GM12878 (cell line): ENCODE data around the gene RAD54L2. TPM values are rescaled to one million over a fixed set of nuclear protein-coding genes. Genes with fewer than 3 reads are reported as not detected.

Experiments
- ATAC-seq: fragments of 200-7000 bp; cut with Tn5 transposase; 3 replicates; pipeline ENCODE4 v1.9.1; 2020; ENCODE audit warnings: mild to moderate bottlenecking, moderate library complexity
- BruUV-seq: library from RNA; stranded (reverse); fragments of 400-500 nt; replicated peaks from 2 replicates; lab custom pipeline; 2021; lab: Mats Ljungman, UMichigan
- CTCF ChIA-PET: fragments of 300-600 bp; sonication (Branson Sonifier 250); formaldehyde crosslinking; extraction: SDS; loops from one replicate; lab custom pipeline; 2021; ENCODE audit warnings: inconsistent platforms; lab: Yijun Ruan, JAX
- POLR2A ChIA-PET: fragments of 350-600 bp; formaldehyde crosslinking; extraction: SDS; loops from one replicate; lab custom pipeline; 2021; ENCODE audit warnings: inconsistent platforms; lab: Charles Lee
- RAD21 ChIA-PET: fragments of 300-600 bp; sonication (Branson Sonifier 250); formaldehyde crosslinking; loops from one replicate; lab custom pipeline; 2023; ENCODE audit warnings: antibody characterized with exemption; ENCODE audit not compliant: unreplicated experiment; lab: Charles Lee
- SMC1A ChIA-PET: fragments of 300-600 bp; sonication (Branson Sonifier 250); formaldehyde crosslinking; loops from one replicate; lab custom pipeline; 2023; ENCODE audit not compliant: unreplicated experiment, uncharacterized antibody; lab: Charles Lee
- DNase-seq: peaks from one replicate; pipeline ENCODE4 v3.0.0-alpha.2; 2011; ENCODE audit warnings: low read depth, low spot score
- FAIRE-seq: peaks from 3 replicates; lab custom pipeline; 2011; peaks lifted over from hg19 to GRCh38; lab: Jason Lieb, UNC
- H2AFZ ChIP-seq: 2 replicates; pipeline ENCODE4 v1.6.0; 2011; ENCODE audit warnings: low read depth, low read length, control low read depth; ENCODE audit not compliant: control insufficient read depth
- H3K27ac ChIP-seq: 2 replicates; pipeline ENCODE4 v1.5.1; 2011; ENCODE audit warnings: control low read depth; ENCODE audit not compliant: control insufficient read depth, insufficient read depth
- H3K27me3 ChIP-seq, 2 experiments: replicated peaks in 1 of 2; 2 replicates each; pipeline versions ENCODE4 v1.6.0 to v1.6.1; 2011; ENCODE audit warnings: low read length in 1 of 2; ENCODE audit not compliant: control insufficient read depth in 2 of 2, insufficient read depth in 2 of 2
- H3K36me3 ChIP-seq, 2 experiments: 2 replicates each; pipeline ENCODE4 v1.5.1; 2011; ENCODE audit warnings: low read length in 1 of 2; ENCODE audit not compliant: control insufficient read depth in 2 of 2, insufficient read depth in 2 of 2
- H3K4me1 ChIP-seq: 2 replicates; pipeline ENCODE4 v1.6.1; 2011; ENCODE audit warnings: mild to moderate bottlenecking, low read length, moderate library complexity, mixed read lengths; ENCODE audit not compliant: control insufficient read depth, insufficient read depth
- H3K4me2 ChIP-seq: 2 replicates; pipeline ENCODE4 v1.6.0; 2011; ENCODE audit warnings: control low read depth; ENCODE audit not compliant: control insufficient read depth, insufficient read depth
- H3K4me3 ChIP-seq: fragments of 200-600 bp; sonication (generic); 2 replicates; pipeline ENCODE4 v1.5.1; 2016
- H3K79me2 ChIP-seq: 2 replicates; pipeline ENCODE4 v1.6.0; 2011; ENCODE audit warnings: low read length; ENCODE audit not compliant: control insufficient read depth, insufficient read depth
- H3K9ac ChIP-seq: 2 replicates; pipeline ENCODE4 v1.8.0; 2011; ENCODE audit warnings: low read length, control low read depth, mixed read lengths; ENCODE audit not compliant: control insufficient read depth, insufficient read depth
- H3K9me3 ChIP-seq: replicated peaks from 3 replicates; pipeline ENCODE4 v1.5.1; 2011; ENCODE audit warnings: mild to moderate bottlenecking, low read length; ENCODE audit not compliant: control insufficient read depth, insufficient read depth
- H4K20me1 ChIP-seq: 2 replicates; pipeline ENCODE4 v1.6.0; 2011; ENCODE audit not compliant: control insufficient read depth, insufficient read depth
- CBX3 ChIP-seq: fragments of 200-600 bp; sonication (generic); IDR thresholded peaks from 2 replicates; pipeline ENCODE4 v1.6.1; 2016; ENCODE audit warnings: low read depth, borderline replicate concordance
- CHD4 ChIP-seq: fragments of 200-600 bp; sonication (generic); IDR thresholded peaks from 2 replicates; pipeline ENCODE4 v1.6.1; 2016; ENCODE audit warnings: mild to moderate bottlenecking
- FOS ChIP-seq: IDR thresholded peaks from 3 replicates; pipeline ENCODE4 v1.6.1; 2011; ENCODE audit warnings: borderline replicate concordance; ENCODE audit not compliant: insufficient read length; ENCODE audit errors: extremely low read depth
- HDAC2 ChIP-seq: fragments of 200-600 bp; sonication (generic); IDR thresholded peaks from 2 replicates; pipeline ENCODE4 v1.6.1; 2017
- NBN ChIP-seq: fragments of 450-650 bp; IDR thresholded peaks from 2 replicates; pipeline ENCODE4 v1.6.1; 2016
- RUNX3 ChIP-seq: IDR thresholded peaks from 2 replicates; pipeline ENCODE4 v1.6.1; 2012; ENCODE audit warnings: low read length, inconsistent platforms
- SRF ChIP-seq, 2 experiments: IDR thresholded peaks; 2 replicates each; pipeline ENCODE4 v1.6.1; 2011; ENCODE audit warnings: low read depth in 2 of 2, low read length in 2 of 2, mild to moderate bottlenecking in 1 of 2, moderate library complexity in 1 of 2
- ZSCAN29 ChIP-seq: fragments of 450-650 bp; IDR thresholded peaks from 2 replicates; pipeline ENCODE4 v1.6.1; 2017; ENCODE audit warnings: mild to moderate bottlenecking, moderate library complexity
- WGBS: methylation state at CpG from one replicate; pipeline ENCODE4 v1.1.6; 2016; ENCODE audit warnings: low lambda C conversion rate; ENCODE audit not compliant: insufficient replicate concordance, insufficient coverage; ENCODE audit errors: missing lambda C conversion rate; 5-methylcytosine and 5-hydroxymethylcytosine counted together
- in situ Hi-C: fragments of 300-500 bp; cut with MboI; formaldehyde crosslinking; loops from 9 replicates; pipeline ENCODE4 v1.14.3; 2018; ENCODE audit warnings: mixed read lengths
- intact Hi-C: fragments of 100-400 bp; cut with micrococcal nuclease; formaldehyde crosslinking; loops from one replicate; pipeline ENCODE4 v1.14.2; 2022; ENCODE audit not compliant: unreplicated experiment
- polyA plus RNA-seq, 11 experiments: library from polyadenylated mRNA; depleted of rRNA in 4 of 11; unstranded in 6 of 11; stranded (reverse) in 5 of 11; fragments of >200 nt; fragmentation: Nextera tagmentation in 4 of 11; fragmentation: Illumina TruSeq in 1 of 11; extraction: Ambion mirVana in 4 of 11; extraction: Trizol in 1 of 11; gene quantifications; 1 replicate in 1 of 11; 2 replicates in 10 of 11; pipeline versions ENCODE4 v1.2.1 to v1.2.3, GENCODE V29; 2011 to 2016; ENCODE audit warnings: inconsistent platforms in 2 of 11, missing spikeins in 2 of 11, low read depth in 1 of 11
- total RNA-seq, 4 experiments: library from RNA; depleted of rRNA in 3 of 4; stranded (reverse); fragments of >200 nt in 3 of 4; fragmentation: Illumina TruSeq in 1 of 4; extraction: Trizol in 1 of 4; gene quantifications; 2 replicates each; pipeline versions ENCODE4 v1.2.1 to v1.2.3, GENCODE V29; 2013 to 2021
- TF ChIP-seq, protein P1 (sequence below): IDR thresholded peaks from 2 replicates; pipeline ENCODE4 v1.6.1; 2012; ENCODE audit warnings: low read length, inconsistent platforms
- TF ChIP-seq, protein P2 (sequence below): fragments of 450-650 bp; formaldehyde crosslinking; IDR thresholded peaks from 2 replicates; pipeline ENCODE4 v1.4.0; 2022; ENCODE audit warnings: mild to moderate bottlenecking, moderate library complexity
- TF ChIP-seq, protein P3 (sequence below): IDR thresholded peaks from 2 replicates; pipeline ENCODE4 v1.6.1; 2012; ENCODE audit warnings: improper control_type of control experiment, low read depth, low read length; ENCODE audit not compliant: insufficient replicate concordance
- TF ChIP-seq, protein P4 (sequence below): fragments of 450-650 bp; IDR thresholded peaks from 2 replicates; pipeline ENCODE4 v1.6.1; 2017; ENCODE audit warnings: mild to moderate bottlenecking

Gene RAD54L2
- total and polyA plus RNA-seq, 10 of the 15 experiments (the other 5 are each of a cell fraction or from before 2014, with no cell fraction given), result 2.2 to 23.8 (median 11.1) TPM

DNA sequence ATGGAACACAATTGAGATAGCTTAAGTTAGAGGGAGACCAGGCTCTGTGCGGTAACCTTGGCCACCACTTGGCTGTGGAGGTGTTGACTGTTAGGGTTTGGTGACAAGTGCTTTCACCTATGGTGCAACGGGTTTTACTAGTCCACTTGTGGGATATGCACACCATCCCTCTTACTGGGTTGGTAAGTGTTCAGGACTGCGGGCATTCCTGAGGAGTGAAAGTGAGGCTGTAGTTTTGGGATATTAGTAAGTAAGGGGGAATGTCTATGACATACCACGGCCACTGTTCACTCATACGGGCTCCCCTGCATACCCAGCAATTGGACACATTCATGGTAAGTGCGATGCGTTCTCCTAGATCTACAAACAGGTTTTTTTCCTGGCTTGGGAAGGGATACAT lies 8.0 kb upstream of the RAD54L2 start:
- BruUV-seq, result no TSS peak
- no peaks in the 10 kb centered on the region for H3K36me3 ChIP-seq
- DNase-seq (no peak), ATAC-seq (no peak), FAIRE-seq (no peak)
- intact Hi-C loops (no loop called here), in situ Hi-C loops (no loop called here)
- no peak overlapping the region for H3K4me2 ChIP-seq
- WGBS, result 74% methylated on average over 7 of the region's 7 CpGs
- POLR2A ChIA-PET, result no interaction called here
- no peaks in the 10 kb centered on the region for H3K9me3 ChIP-seq
- no peak overlapping the region for H3K27ac ChIP-seq
- RAD21 ChIA-PET, result interaction anchor here (1.5 kb wide), 1 partner anchor 27 kb away, joined by 6 read pairs; no protein-coding TSS in a partner anchor
- SMC1A ChIA-PET, result interaction anchor here (1.5 kb wide), 1 partner anchor 9 kb away, joined by 4 read pairs; no protein-coding TSS in a partner anchor
- H3K79me2 ChIP-seq, result no peaks in the 10 kb centered on the region
- no peak overlapping the region for H2AFZ ChIP-seq
- H3K27me3 ChIP-seq, result no peaks in the 10 kb centered on the region
- H3K4me3 ChIP-seq, result no peak overlapping the region
- H3K4me1 ChIP-seq, result no peaks in the 10 kb centered on the region
- CTCF ChIA-PET, result interaction anchor here (1.7 kb wide), 1 partner anchor 10 kb away, joined by 4 read pairs; no protein-coding TSS in a partner anchor
- H3K9ac ChIP-seq, result no peak overlapping the region
- no peaks in the 10 kb centered on the region for H4K20me1 ChIP-seq
- TF ChIP-seq, protein P1, sequence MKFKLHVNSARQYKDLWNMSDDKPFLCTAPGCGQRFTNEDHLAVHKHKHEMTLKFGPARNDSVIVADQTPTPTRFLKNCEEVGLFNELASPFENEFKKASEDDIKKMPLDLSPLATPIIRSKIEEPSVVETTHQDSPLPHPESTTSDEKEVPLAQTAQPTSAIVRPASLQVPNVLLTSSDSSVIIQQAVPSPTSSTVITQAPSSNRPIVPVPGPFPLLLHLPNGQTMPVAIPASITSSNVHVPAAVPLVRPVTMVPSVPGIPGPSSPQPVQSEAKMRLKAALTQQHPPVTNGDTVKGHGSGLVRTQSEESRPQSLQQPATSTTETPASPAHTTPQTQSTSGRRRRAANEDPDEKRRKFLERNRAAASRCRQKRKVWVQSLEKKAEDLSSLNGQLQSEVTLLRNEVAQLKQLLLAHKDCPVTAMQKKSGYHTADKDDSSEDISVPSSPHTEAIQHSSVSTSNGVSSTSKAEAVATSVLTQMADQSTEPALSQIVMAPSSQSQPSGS, result no peak
- TF ChIP-seq, protein P2, sequence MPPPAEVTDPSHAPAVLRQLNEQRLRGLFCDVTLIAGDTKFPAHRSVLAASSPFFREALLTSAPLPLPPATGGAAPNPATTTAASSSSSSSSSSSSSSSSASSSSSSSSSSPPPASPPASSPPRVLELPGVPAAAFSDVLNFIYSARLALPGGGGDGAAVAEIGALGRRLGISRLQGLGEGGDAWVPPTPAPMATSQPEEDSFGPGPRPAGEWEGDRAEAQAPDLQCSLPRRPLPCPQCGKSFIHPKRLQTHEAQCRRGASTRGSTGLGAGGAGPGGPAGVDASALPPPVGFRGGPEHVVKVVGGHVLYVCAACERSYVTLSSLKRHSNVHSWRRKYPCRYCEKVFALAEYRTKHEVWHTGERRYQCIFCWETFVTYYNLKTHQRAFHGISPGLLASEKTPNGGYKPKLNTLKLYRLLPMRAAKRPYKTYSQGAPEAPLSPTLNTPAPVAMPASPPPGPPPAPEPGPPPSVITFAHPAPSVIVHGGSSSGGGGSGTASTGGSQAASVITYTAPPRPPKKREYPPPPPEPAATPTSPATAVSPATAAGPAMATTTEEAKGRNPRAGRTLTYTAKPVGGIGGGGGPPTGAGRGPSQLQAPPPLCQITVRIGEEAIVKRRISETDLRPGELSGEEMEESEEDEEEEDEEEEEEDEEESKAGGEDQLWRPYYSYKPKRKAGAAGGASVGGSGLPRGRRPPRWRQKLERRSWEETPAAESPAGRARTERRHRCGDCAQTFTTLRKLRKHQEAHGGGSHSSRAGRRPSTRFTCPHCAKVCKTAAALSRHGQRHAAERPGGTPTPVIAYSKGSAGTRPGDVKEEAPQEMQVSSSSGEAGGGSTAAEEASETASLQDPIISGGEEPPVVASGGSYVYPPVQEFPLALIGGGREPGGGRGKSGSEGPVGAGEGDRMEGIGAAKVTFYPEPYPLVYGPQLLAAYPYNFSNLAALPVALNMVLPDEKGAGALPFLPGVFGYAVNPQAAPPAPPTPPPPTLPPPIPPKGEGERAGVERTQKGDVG (CRISPR knock-in tag), result no peak
- TF ChIP-seq CBX3 (no peak), ZSCAN29 (no peak), SRF (IDR thresholded peaks at IDR 0.05; ENCODE audit: low read depth in 2 of 2, low read length in 2 of 2) (no peak), HDAC2 (no peak), CHD4 (no peak), NBN (no peak), FOS (no peak), RUNX3 (no peak)
- TF ChIP-seq, protein P3, sequence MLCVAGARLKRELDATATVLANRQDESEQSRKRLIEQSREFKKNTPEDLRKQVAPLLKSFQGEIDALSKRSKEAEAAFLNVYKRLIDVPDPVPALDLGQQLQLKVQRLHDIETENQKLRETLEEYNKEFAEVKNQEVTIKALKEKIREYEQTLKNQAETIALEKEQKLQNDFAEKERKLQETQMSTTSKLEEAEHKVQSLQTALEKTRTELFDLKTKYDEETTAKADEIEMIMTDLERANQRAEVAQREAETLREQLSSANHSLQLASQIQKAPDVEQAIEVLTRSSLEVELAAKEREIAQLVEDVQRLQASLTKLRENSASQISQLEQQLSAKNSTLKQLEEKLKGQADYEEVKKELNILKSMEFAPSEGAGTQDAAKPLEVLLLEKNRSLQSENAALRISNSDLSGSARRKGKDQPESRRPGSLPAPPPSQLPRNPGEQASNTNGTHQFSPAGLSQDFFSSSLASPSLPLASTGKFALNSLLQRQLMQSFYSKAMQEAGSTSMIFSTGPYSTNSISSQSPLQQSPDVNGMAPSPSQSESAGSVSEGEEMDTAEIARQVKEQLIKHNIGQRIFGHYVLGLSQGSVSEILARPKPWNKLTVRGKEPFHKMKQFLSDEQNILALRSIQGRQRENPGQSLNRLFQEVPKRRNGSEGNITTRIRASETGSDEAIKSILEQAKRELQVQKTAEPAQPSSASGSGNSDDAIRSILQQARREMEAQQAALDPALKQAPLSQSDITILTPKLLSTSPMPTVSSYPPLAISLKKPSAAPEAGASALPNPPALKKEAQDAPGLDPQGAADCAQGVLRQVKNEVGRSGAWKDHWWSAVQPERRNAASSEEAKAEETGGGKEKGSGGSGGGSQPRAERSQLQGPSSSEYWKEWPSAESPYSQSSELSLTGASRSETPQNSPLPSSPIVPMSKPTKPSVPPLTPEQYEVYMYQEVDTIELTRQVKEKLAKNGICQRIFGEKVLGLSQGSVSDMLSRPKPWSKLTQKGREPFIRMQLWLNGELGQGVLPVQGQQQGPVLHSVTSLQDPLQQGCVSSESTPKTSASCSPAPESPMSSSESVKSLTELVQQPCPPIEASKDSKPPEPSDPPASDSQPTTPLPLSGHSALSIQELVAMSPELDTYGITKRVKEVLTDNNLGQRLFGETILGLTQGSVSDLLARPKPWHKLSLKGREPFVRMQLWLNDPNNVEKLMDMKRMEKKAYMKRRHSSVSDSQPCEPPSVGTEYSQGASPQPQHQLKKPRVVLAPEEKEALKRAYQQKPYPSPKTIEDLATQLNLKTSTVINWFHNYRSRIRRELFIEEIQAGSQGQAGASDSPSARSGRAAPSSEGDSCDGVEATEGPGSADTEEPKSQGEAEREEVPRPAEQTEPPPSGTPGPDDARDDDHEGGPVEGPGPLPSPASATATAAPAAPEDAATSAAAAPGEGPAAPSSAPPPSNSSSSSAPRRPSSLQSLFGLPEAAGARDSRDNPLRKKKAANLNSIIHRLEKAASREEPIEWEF, result no peak
- TF ChIP-seq, protein P4, sequence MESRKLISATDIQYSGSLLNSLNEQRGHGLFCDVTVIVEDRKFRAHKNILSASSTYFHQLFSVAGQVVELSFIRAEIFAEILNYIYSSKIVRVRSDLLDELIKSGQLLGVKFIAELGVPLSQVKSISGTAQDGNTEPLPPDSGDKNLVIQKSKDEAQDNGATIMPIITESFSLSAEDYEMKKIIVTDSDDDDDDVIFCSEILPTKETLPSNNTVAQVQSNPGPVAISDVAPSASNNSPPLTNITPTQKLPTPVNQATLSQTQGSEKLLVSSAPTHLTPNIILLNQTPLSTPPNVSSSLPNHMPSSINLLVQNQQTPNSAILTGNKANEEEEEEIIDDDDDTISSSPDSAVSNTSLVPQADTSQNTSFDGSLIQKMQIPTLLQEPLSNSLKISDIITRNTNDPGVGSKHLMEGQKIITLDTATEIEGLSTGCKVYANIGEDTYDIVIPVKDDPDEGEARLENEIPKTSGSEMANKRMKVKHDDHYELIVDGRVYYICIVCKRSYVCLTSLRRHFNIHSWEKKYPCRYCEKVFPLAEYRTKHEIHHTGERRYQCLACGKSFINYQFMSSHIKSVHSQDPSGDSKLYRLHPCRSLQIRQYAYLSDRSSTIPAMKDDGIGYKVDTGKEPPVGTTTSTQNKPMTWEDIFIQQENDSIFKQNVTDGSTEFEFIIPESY, result no peak
